Dermis blood vessel endothelial cell (primary cell): ENCODE measurements around the gene CREG2. TPM values are rescaled to one million over a fixed set of nuclear protein-coding genes. Genes with fewer than 3 reads are reported as not detected.

ENCODE experiments used
- DNase-seq: peaks from one replicate; pipeline ENCODE4 v3.0.0; 2010
- total RNA-seq: library from RNA; depleted of rRNA; stranded (reverse); fragments of >200 nt; gene quantifications from 2 replicates; pipeline ENCODE4 v1.2.3, GENCODE V29; 2014

The CREG2 gene
- total RNA-seq, 1 donor from 2014 or later, result 1.0 TPM

- no peak for DNase-seq
Measured at GRCh38 chr2:101306410-101306809, 80.9 kb downstream of the CREG2 start.

DNA sequence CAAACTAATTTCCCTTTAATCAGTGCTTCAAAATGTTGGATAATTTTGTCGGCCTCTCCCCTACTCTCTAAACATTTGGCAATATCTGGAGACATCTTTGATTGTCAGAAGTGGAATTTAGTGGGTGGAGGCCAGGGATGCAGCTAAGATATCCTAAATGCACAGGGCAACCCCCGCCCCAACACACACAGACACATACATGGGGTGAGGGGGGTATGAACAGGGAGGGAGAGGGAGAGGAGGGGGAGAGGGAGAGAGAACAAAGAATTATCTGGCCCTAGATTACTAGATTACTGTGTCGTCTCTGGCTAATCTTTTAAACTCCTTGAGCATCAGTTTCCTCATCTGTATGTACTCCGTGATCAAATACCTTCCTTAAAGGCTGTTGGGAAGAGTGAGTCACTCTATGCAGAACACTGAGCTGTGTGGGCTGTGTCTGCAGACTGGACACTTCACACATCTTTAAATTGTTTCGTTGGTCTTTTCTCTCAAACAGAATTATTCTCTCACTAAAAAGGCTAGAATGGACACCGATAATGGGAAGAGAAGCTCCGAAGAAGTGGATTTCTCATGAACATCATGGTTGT is 81.7 kb downstream of the CREG2 start:
- DNase-seq, result peak; percentile 79

DNA sequence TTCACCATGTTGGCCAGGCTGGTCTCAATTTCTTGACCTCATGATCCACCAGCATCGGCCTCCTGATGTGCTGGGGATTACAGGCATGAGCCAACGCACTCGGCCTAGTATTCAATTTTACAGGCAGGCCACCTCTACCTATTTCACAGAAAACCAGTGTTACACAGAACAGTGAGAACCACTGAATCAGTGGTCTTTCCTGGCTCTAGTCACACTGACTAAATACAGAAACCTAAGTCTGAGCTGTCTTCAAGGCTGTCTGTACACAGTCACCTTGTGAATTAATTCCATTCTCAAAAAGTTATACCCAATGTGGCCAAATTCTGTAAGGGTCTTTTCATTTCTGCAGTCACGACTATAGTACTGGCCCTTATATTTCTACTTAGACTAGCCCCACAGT is 82.3 kb downstream of the CREG2 start:
- DNase-seq, result no peak

DNA sequence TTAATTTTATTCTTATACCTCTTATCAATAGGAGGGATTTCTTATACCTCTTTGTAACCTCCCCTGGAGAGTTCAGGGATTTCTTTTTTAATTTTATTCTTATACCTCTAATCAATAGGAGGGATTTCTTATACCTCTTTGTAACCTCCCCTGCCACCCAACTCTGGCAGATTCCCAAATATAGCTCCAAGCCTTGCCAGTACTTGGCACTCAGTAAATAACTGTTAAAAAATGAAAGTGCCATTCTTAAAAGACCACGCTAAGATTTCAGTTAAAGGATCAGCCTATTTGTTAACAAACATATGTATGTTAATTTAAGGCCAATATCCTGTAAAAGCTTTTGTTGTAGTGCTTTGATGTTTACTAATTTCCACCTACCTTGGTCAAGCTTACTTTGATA is 83.6 kb downstream of the CREG2 start:
- no peak for DNase-seq

GRCh38 chr2:101302016-101302415 is 85.3 kb downstream of the CREG2 start:
- DNase-seq, result no peak

DNA sequence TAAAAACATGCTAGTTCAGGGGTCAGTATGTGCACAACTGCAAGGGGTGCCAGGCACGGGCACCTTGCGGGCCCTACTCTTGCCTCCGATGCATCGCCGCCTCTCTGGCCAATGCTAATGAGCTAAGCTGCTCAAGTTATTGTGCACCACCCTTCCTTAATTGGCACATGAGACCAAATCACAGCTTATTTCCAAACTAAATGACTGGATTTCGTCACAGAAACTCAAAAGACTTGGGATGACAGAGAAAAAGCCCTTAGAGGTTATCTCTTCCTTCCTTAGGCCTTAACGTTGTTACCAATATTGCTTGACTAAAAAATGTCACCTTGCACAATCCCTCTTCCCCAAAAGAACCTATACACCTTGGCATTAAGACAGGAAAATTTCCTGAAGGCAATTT is 86.5 kb downstream of the CREG2 start:
- no peak for DNase-seq

DNA sequence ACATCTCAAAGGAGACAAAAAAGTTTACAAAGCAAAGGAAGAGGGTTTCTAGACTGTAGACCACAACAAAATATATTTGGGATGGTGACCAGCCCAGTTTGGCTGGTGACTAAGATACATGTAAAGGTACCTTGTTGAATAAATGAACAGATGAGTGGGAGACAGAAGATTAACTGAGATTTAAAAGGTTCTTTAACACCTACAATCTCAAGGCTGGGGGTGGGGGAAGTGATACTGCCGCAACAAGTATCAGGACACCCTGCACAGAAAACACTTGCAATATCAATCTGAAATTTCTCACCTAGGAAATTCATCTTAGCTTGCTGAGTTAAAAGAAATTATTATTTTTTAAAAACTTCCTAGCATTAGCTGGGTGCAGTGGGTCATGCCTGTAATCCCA is 87.1 kb downstream of the CREG2 start:
- DNase-seq, result no peak

- no peak for DNase-seq
Measured at GRCh38 chr2:101299604-101300003, 87.7 kb downstream of the CREG2 start.

- DNase-seq, result no peak
Measured at GRCh38 chr2:101297383-101297782, 89.9 kb downstream of the CREG2 start.

GRCh38 chr2:101296371-101296770 is 90.9 kb downstream of the CREG2 start:
- no peak for DNase-seq

- DNase-seq, result peak; percentile 63
Measured at GRCh38 chr2:101295895-101296294, 91.4 kb downstream of the CREG2 start.

Other genes with a start within 250 kb of the CREG2 start
- 81.3 and 89.8 TPM in 2 replicates for gene TBC1D8, start 236.1 kb downstream of the CREG2 start, total RNA-seq
- gene CNOT11, start 134.6 kb downstream of the CREG2 start, total RNA-seq, result 21.1 and 21.3 TPM in 2 replicates
- gene RNF149, start 78.8 kb downstream of the CREG2 start, total RNA-seq, result 41.5 and 56.5 TPM in 2 replicates
- gene RFX8, start 87.6 kb upstream of the CREG2 start, total RNA-seq, result 0.51 and 0.60 TPM in 2 replicates